AG04449 (cell line): ENCODE measurements around the gene SNN.

Experiments
- CTCF ChIA-PET: fragments of 350-600 bp; formaldehyde crosslinking; extraction: SDS; loops from one replicate; lab custom pipeline; 2021; ENCODE audit warnings: antibody characterized with exemption; lab: Yijun Ruan, JAX
- POLR2A ChIA-PET: fragments of 400-600, 350-600 bp; formaldehyde crosslinking; extraction: SDS; loops from one replicate; lab custom pipeline; 2020; ENCODE audit warnings: antibody characterized with exemption, inconsistent platforms; lab: Yijun Ruan, JAX
- DNase-seq: peaks from one replicate; pipeline ENCODE4 v3.0.0-alpha.2; 2010; ENCODE audit warnings: low read depth, low spot score
- H3K4me3 ChIP-seq: 2 replicates; pipeline ENCODE4 v1.5.1; 2011; ENCODE audit warnings: low read depth, mild to moderate bottlenecking, control low read depth, low read length
- TF ChIP-seq, protein P1 (sequence below): IDR thresholded peaks from one replicate; pipeline ENCODE4 v1.5.1; 2011; ENCODE audit warnings: mild to moderate bottlenecking, moderate library complexity, low read length, control low read depth, inconsistent platforms; ENCODE audit not compliant: insufficient read depth; ENCODE audit errors: missing control alignments

SNN gene

DNA sequence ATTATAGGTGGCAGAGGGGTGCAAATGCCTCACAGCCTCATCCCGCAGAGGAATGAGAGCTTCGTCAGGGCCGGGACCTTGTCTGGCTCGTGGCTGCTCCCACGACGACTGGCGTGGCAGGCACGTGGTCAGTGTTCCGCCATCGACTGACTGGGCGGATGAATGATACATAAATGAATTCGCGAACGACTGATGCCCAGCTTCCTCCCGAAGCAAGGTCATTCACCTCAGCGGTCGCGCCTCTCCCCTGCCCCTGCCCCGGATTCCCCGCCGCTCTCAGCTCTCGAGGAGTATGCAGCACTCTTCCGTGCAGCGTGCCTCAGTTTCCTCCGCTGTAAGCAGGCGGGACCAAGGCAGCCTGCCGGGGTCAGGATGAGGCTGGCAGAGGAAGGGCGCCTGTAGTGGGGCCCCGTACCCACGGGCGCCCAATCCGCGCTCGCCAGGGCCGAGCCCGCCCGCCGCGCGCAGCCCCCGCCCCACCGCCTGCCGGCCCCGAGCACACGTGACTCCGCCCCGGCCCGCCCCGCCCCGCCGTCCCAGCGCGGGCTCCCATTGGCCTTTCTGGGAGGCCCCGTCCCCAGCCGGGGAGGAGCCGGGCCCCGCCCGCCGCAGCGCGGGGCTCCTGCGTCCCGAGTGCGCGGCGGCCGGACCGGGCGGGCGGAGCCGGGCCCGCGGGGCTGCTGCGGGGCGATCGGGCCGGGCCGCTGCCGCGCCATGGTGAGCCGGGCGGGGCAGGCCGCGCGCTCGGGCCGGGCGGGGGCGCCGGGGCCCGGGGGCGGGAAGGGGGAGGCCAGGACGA lies at the start of gene SNN:
Gene SNN (plus strand): TSS at position 632 of the 799 bp plus-strand sequence. CDS start 7,605 bp downstream, outside the sequence.
- CTCF ChIA-PET: interaction anchor here (1.2 to 2.2 kb wide), 8 partner anchors 16 to 704 kb away, joined by 3 to 8 read pairs (median 4); no protein-coding TSS in a partner anchor
- no peak for DNase-seq
- H3K4me3 ChIP-seq: peak within 1 kb of the TSS; percentile 68
- TF ChIP-seq, protein P1, sequence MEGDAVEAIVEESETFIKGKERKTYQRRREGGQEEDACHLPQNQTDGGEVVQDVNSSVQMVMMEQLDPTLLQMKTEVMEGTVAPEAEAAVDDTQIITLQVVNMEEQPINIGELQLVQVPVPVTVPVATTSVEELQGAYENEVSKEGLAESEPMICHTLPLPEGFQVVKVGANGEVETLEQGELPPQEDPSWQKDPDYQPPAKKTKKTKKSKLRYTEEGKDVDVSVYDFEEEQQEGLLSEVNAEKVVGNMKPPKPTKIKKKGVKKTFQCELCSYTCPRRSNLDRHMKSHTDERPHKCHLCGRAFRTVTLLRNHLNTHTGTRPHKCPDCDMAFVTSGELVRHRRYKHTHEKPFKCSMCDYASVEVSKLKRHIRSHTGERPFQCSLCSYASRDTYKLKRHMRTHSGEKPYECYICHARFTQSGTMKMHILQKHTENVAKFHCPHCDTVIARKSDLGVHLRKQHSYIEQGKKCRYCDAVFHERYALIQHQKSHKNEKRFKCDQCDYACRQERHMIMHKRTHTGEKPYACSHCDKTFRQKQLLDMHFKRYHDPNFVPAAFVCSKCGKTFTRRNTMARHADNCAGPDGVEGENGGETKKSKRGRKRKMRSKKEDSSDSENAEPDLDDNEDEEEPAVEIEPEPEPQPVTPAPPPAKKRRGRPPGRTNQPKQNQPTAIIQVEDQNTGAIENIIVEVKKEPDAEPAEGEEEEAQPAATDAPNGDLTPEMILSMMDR: no peak
- POLR2A ChIA-PET: interaction anchor here (1.8 kb wide), 1 partner anchor 10 kb away, joined by 6 read pairs; no protein-coding TSS in a partner anchor

DNA sequence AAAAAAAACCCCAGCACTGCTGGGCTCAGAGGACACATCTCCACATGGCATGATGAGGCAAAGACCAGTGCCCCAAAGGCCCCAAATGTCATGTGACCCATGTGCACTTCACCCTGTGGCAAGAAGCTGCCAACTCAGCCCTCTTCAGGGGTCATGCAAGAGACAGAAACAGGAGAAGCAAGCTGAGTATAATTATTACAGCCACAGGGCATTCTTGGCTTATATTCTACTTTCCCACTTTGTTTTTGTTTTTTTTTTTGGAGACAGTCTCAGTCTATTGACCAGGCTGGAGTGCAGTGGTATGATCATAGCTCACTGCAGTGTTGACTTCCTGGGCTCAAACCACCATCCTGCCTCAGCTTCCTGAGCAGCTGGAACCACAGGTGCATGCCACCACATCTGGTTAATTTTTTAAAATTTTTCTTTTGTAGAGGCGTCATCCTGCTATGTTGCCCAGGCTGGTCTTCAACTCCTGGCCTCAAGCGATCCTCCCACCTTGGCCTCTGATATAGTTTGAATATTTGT lies 48.9 kb upstream of the SNN start:
- TF ChIP-seq, protein P1: no peak

DNA sequence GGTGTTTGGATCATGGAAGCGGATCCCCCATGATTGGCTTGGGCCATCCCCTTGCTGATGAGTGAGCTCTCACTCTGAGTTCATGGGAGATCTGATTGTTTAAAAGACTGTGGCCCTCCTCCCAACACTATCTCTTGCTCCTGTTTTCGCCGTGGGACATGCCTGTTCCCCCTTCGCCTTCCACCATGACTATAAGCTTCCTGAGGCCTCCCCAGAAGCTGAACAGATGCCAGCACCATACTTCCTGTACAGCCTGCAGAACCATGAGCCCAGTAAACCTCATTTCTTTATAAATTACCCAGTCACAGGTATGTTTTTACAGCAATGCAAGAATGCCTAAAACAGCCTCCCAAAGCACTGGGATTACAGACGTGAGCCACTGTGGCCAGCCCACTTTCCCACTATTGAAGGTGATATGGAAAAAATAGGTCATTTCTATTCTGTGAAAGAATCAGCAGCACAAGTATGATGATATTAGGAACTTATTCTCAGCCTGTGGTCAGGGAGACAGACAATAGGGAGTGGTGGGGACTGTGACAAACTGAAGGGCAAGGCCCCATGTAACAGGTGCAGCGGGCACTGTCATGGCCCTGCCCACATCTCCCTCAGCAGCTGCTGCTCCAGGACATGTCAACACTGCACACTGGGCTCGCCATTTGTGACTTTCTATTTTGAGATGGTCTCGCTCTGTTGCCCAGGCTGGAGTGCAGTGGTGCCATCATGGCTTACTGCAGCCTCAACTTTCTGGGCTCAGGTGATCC lies 47.8 kb upstream of the SNN start:
- no peak overlapping the region for H3K4me3 ChIP-seq
- DNase-seq: no peak
- ChIA-PET POLR2A (no interaction called here), CTCF (no interaction called here)
- TF ChIP-seq, protein P1: no peak

More for the DNA sequence above, 48.9 kb upstream of the SNN start:
- no peak for DNase-seq
- H3K4me3 ChIP-seq: no peak overlapping the region
- ChIA-PET CTCF (no interaction called here), POLR2A (no interaction called here)

DNA sequence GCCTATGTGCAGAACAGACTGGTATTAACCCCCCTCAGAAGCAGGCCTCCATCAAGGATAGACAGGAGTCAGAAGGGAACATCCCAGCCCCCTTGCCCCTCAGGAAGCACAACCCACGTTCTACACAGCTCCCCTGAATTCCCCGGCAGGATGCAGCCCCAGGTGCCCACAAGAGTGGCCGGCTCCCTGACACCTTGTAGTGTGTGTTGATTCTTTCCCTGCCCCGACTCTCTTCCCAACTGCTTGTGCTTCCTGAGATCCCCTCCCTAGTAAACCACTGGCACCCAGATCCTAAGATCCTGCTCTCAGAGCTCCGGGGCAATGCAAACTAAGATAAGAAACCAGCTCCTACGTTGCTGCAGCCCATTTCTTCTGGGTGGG lies 46.7 kb upstream of the SNN start:
- TF ChIP-seq, protein P1: no peak
- CTCF ChIA-PET: interaction anchor here (1.2 to 1.7 kb wide), 3 partner anchors 10 to 38 kb away, joined by 3 to 6 read pairs (median 5); no protein-coding TSS in a partner anchor
- POLR2A ChIA-PET: no interaction called here
- DNase-seq: no peak
- no peak overlapping the region for H3K4me3 ChIP-seq

DNA sequence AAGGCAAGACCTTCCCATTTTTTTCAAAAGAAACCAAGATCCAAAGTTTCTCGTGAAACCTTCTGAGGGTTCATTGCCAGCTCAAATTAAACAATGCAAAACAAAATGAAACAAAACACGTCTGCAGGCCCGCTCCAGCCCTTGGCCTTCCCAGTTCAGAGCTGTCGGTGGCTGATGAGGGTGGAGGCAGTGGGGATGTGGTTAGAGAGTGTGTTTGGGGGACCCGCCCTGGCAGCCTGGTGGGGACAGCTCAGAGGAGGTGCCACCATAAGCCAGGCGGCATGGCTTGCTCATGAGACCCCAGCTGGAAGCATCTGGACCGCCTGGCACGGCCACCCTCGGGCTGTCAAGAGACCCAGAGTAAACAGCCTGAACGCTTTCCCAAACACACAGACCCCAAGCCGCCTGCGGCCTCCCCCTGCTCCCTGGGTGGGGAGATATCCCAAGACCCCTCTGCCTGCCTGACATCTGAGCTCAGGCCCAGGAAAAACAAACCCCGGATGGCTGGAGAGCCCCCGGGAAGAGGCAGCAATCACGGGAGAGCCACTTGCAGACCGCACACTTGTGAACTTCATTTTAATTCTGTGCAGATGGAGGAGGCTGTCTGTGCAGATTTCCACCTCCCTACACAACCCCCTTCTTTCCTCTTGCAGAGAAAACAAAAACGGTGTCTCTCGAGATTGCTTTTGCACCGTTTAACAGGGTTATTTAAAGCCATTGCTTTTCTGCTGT lies 46.2 kb upstream of the SNN start:
- TF ChIP-seq, protein P1: no peak
- ChIA-PET POLR2A (no interaction called here), CTCF (interaction anchor here (1.2 to 1.7 kb wide), 4 partner anchors 9 to 90 kb away, joined by 3 to 6 read pairs (median 4); no protein-coding TSS in a partner anchor)
- DNase-seq: no peak
- H3K4me3 ChIP-seq: peak overlapping the region; percentile 18; the same call in 1 of the 2 replicates
